ENCODE measurements around the gene CRACR2B.

The CRACR2B gene

GRCh38 chr11:811446-812245, 16.1 kb upstream of the CRACR2B start:
- no peak for DNase-seq

GRCh38 chr11:812390-812789, 15.3 kb upstream of the CRACR2B start:
- no peak for DNase-seq

- no peak for DNase-seq
Measured at GRCh38 chr11:813072-813455, 14.7 kb upstream of the CRACR2B start.

- no peak for DNase-seq
Measured at GRCh38 chr11:813456-814096, 14.1 kb upstream of the CRACR2B start.

GRCh38 chr11:815675-816432, 11.9 kb upstream of the CRACR2B start:
- no peak for DNase-seq

- DNase-seq: no peak
Measured at GRCh38 chr11:816433-816779, 11.3 kb upstream of the CRACR2B start.

- DNase-seq: no peak
Measured at GRCh38 chr11:818396-819128, 9.2 kb upstream of the CRACR2B start, which contains the start of gene PNPLA2. Gene PNPLA2, plus strand, starts transcription at chr11:818914. Its CDS starts 805 bp downstream, at chr11:819719.

GRCh38 chr11:819129-819931, 8.4 kb upstream of the CRACR2B start:
- peak; percentile 71 to 94 for DNase-seq

- peak; percentile 34 to 65 for DNase-seq
Measured at GRCh38 chr11:819943-820649, 7.6 kb upstream of the CRACR2B start.

GRCh38 chr11:820655-821511, 6.8 kb upstream of the CRACR2B start:
- no peak for DNase-seq

GRCh38 chr11:821512-822371, 6.0 kb upstream of the CRACR2B start:
- DNase-seq: no peak

- no peak for DNase-seq
Measured at GRCh38 chr11:823441-824291, 4.1 kb upstream of the CRACR2B start.

GRCh38 chr11:824292-824880, 3.3 kb upstream of the CRACR2B start:
- DNase-seq: no peak

- no peak for DNase-seq
Measured at GRCh38 chr11:824942-825341, 2.8 kb upstream of the CRACR2B start.

- DNase-seq: no peak
Measured at GRCh38 chr11:825366-826226, 2.1 kb upstream of the CRACR2B start.

GRCh38 chr11:826227-826621, 1.5 kb upstream of the CRACR2B start:
- DNase-seq: no peak

- DNase-seq: no peak
Measured at GRCh38 chr11:826836-827145, 928 bp upstream of the CRACR2B start.

Measured in NCI-H446 (cell line).